ENCODE data around the gene GLRX5. TPM values are rescaled to one million over a fixed set of nuclear protein-coding genes. Genes with fewer than 3 reads are reported as not detected.
A peak's percentile ranks its signal among the peaks of the same experiment; 100 is the strongest.

Gene GLRX5
- polyA plus RNA-seq, 2 of the 4 experiments (the other 2 are of a cell fraction), result 51.2 to 73.2 TPM

- CTCF ChIA-PET, result no interaction called here
- DNase-seq (ENCODE audit: low read depth in 1 of 2, low spot score in 1 of 2) (no peak), ATAC-seq (no peak), FAIRE-seq (no peak)
- TF ChIP-seq EHF (CRISPR knock-in tag; IDR thresholded peaks at IDR 0.05) (no peak), TP53 (CRISPR knock-in tag; IDR thresholded peaks at IDR 0.05) (no peak), RAD21 (conservative IDR thresholded peaks at IDR 0.05 in 1 of 2, IDR thresholded peaks at IDR 0.05 in 1 of 2) (no peak), JUN (IDR thresholded peaks at IDR 0.05) (no peak), CTCF (IDR thresholded peaks at IDR 0.05) (no peak), MYC (IDR thresholded peaks at IDR 0.05; ENCODE audit: borderline replicate concordance, low read length) (no peak), KDM5A (IDR thresholded peaks at IDR 0.05) (no peak), ELK1 (IDR thresholded peaks at IDR 0.05; ENCODE audit: low read depth, low read length) (no peak), HEYL (CRISPR knock-in tag; IDR thresholded peaks at IDR 0.05) (no peak), ZFP36 (IDR thresholded peaks at IDR 0.05; ENCODE audit: borderline replicate concordance, partially characterized antibody) (no peak), ZNF302 (CRISPR knock-in tag; IDR thresholded peaks at IDR 0.05) (no peak), PHF8 (IDR thresholded peaks at IDR 0.05; ENCODE audit: borderline replicate concordance, low read depth) (no peak), RCOR1 (IDR thresholded peaks at IDR 0.05; ENCODE audit: low read depth, low read length) (no peak), MAX (IDR thresholded peaks at IDR 0.05) (no peak), USF2 (IDR thresholded peaks at IDR 0.05) (no peak), SREBF2 (IDR thresholded peaks at IDR 0.05) (no peak), HOXA7 (CRISPR knock-in tag; IDR thresholded peaks at IDR 0.05) (no peak)
- WGBS (ENCODE audit: missing lambda C conversion rate), result 39% methylated on average over 3 of the region's 3 CpGs
- peaks cover 44% of the 10 kb centered on the region for H3K4me1 ChIP-seq
- H3K27ac ChIP-seq, result no peak overlapping the region
- POLR2A ChIA-PET, result no interaction called here
- no peaks in the 10 kb centered on the region for H3K9me3 ChIP-seq
- H3K4me3 ChIP-seq, result peak overlapping the region; percentile 96
- peak overlapping the region; percentile 91 for H3K4me2 ChIP-seq
Observed at GRCh38 chr14:95531969-95532368, 2.9 kb upstream of the GLRX5 start.

GRCh38 chr14:95533391-95533821 lies 1.4 kb upstream of the GLRX5 start:
- Histone ChIP-seq H3K4me2 (peak overlapping the region; percentile 91), H3K4me3 (peak overlapping the region; percentile 96), H3K9me3 (no peaks in the 10 kb centered on the region), H3K4me1 (peaks cover 43% of the 10 kb centered on the region), H3K27ac (peak overlapping the region; percentile 91 to 93)
- no peak for ATAC-seq
- 1% methylated on average over 10 of the region's 10 CpGs for WGBS (ENCODE audit: missing lambda C conversion rate)
- no peak for FAIRE-seq
- POLR2A ChIA-PET, result interaction anchor here (1.1 kb wide), 1 partner anchor 13 kb away, joined by 4 read pairs; no protein-coding TSS in a partner anchor
- peak in 1 of 2 experiments; percentile 20 for DNase-seq (ENCODE audit: low read depth in 1 of 2, low spot score in 1 of 2)
- CTCF ChIA-PET, result interaction anchor here (0.6 to 1.8 kb wide), 4 partner anchors 33 to 106 kb away, joined by 3 to 7 read pairs (median 4); no protein-coding TSS in a partner anchor
- TF ChIP-seq ZC3H11A (IDR thresholded peaks at IDR 0.05), result no peak
- no peak for TF ChIP-seq PHF8 (IDR thresholded peaks at IDR 0.05; ENCODE audit: borderline replicate concordance, low read depth)
- no peak for TF ChIP-seq PBX3 (IDR thresholded peaks at IDR 0.05)
- no peak for TF ChIP-seq SMC3 (IDR thresholded peaks at IDR 0.05)
- TF ChIP-seq POLR2A (IDR thresholded peaks at IDR 0.05; ENCODE audit: low read length), result no peak
- no peak for TF ChIP-seq USF2 (IDR thresholded peaks at IDR 0.05)
- no peak for TF ChIP-seq HOXB5 (CRISPR knock-in tag; IDR thresholded peaks at IDR 0.05)
- TF ChIP-seq NR3C1 (IDR thresholded peaks at IDR 0.05), result no peak
- TF ChIP-seq FOSB (CRISPR knock-in tag; IDR thresholded peaks at IDR 0.05), result no peak
- no peak for TF ChIP-seq CBX8 (IDR thresholded peaks at IDR 0.05)
- TF ChIP-seq E2F6 (IDR thresholded peaks at IDR 0.05; ENCODE audit: borderline replicate concordance, low read depth), result no peak
- no peak for TF ChIP-seq RFX5 (IDR thresholded peaks at IDR 0.05)
- TF ChIP-seq CBX2 (IDR thresholded peaks at IDR 0.05; ENCODE audit: borderline replicate concordance, low read depth), result no peak
- no peak for TF ChIP-seq ATOH8 (CRISPR knock-in tag; IDR thresholded peaks at IDR 0.05; ENCODE audit: low read depth)
